GM23248 (cell line): Measurements from ENCODE around the gene ATAD5. TPM values are rescaled to one million over a fixed set of nuclear protein-coding genes. Genes with fewer than 3 reads are reported as not detected.

Experiments
- DNase-seq: peaks from one replicate; pipeline ENCODE4 v3.0.0-alpha.2; 2015
- H2AFZ ChIP-seq: fragments of 200-600 bp; sonication (generic); 2 replicates; pipeline ENCODE4 v1.6.1; 2016; ENCODE audit warnings: antibody characterized with exemption
- H3F3A ChIP-seq: fragments of 200-600 bp; sonication (generic); 2 replicates; pipeline ENCODE4 v1.6.1; 2016; ENCODE audit warnings: mild to moderate bottlenecking, antibody characterized with exemption, mixed run types; ENCODE audit not compliant: insufficient read depth
- H3K27ac ChIP-seq: fragments of 200-600 bp; sonication (generic); 2 replicates; pipeline ENCODE4 v1.5.1; 2016; ENCODE audit warnings: mild to moderate bottlenecking
- H3K27me3 ChIP-seq: fragments of 200-600 bp; sonication (generic); replicated peaks from 2 replicates; pipeline ENCODE4 v1.6.1; 2016; ENCODE audit warnings: mild to moderate bottlenecking; ENCODE audit not compliant: insufficient read depth
- H3K36me3 ChIP-seq: fragments of 200-600 bp; sonication (generic); 2 replicates; pipeline ENCODE4 v1.6.1; 2016; ENCODE audit warnings: low read depth, mild to moderate bottlenecking
- H3K4me1 ChIP-seq: fragments of 200-600 bp; sonication (generic); 2 replicates; pipeline ENCODE4 v1.6.1; 2016; ENCODE audit warnings: mild to moderate bottlenecking; ENCODE audit not compliant: insufficient read depth
- H3K4me2 ChIP-seq: fragments of 200-600 bp; sonication (generic); one replicate; pipeline ENCODE4 v1.6.1; 2016; ENCODE audit warnings: mild to moderate bottlenecking; ENCODE audit not compliant: unreplicated experiment
- H3K4me3 ChIP-seq: fragments of 200-600 bp; sonication (generic); 2 replicates; pipeline ENCODE4 v1.5.1; 2016; ENCODE audit warnings: mild to moderate bottlenecking
- H3K79me2 ChIP-seq: fragments of 200-600 bp; sonication (generic); 2 replicates; pipeline ENCODE4 v1.6.1; 2016; ENCODE audit warnings: mild to moderate bottlenecking; ENCODE audit not compliant: insufficient read depth
- H3K9ac ChIP-seq: fragments of 200-600 bp; sonication (generic); 2 replicates; pipeline ENCODE4 v1.6.1; 2016; ENCODE audit warnings: mild to moderate bottlenecking
- H3K9me2 ChIP-seq: fragments of 200-600 bp; sonication (generic); 2 replicates; pipeline ENCODE4 v1.6.1; 2016; ENCODE audit warnings: mixed run types, mild to moderate bottlenecking, moderate library complexity; ENCODE audit not compliant: insufficient read depth
- H3K9me3 ChIP-seq: fragments of 200-600 bp; sonication (generic); one replicate; pipeline ENCODE4 v1.6.1; 2017; ENCODE audit warnings: low read depth
- H4K20me1 ChIP-seq: fragments of 200-600 bp; sonication (generic); 2 replicates; pipeline ENCODE4 v1.6.0; 2016; ENCODE audit not compliant: insufficient read depth
- EZH2 ChIP-seq: fragments of 200-600 bp; sonication (generic); IDR thresholded peaks from 2 replicates; pipeline ENCODE4 v1.6.1; 2018; ENCODE audit warnings: antibody characterized with exemption, mild to moderate bottlenecking; ENCODE audit not compliant: insufficient read depth, poor library complexity, severe bottlenecking
- EZH2phosphoT487 ChIP-seq: fragments of 200-600 bp; sonication (generic); IDR thresholded peaks from 2 replicates; pipeline ENCODE4 v1.6.1; 2018; ENCODE audit warnings: antibody characterized with exemption, moderate library complexity, mild to moderate bottlenecking, low read depth; ENCODE audit not compliant: insufficient read depth
- WGBS, 2 experiments: methylation state at CpG; one replicate each; pipeline ENCODE4 v1.1.6; 2015 to 2017; ENCODE audit warnings: low lambda C conversion rate in 2 of 2, low coverage in 1 of 2; ENCODE audit errors: missing lambda C conversion rate in 2 of 2; 5-methylcytosine and 5-hydroxymethylcytosine counted together
- in situ Hi-C: fragments of 300-500 bp; cut with MboI; formaldehyde crosslinking; loops from 2 replicates; pipeline ENCODE4 v1.15.0; 2020
- polyA plus RNA-seq: library from polyadenylated mRNA; unstranded; fragments of >200 nt; fragmentation: Nextera tagmentation; extraction: Ambion mirVana; gene quantifications from 2 replicates; pipeline ENCODE4 v1.2.1, GENCODE V29; 2016
- small RNA-seq: library from RNA; depleted of rRNA; stranded (forward); fragments of <200 nt; gene quantifications from one replicate; pipeline ENCODE3, GENCODE V24; 2014; ENCODE audit warnings: low read depth, low replicate concordance
- total RNA-seq: library from RNA; depleted of rRNA; stranded (reverse); fragments of >200 nt; shearing (Covaris generic); gene quantifications from 2 replicates; pipeline ENCODE4 v1.2.3, GENCODE V29; 2014; rRNA removed

The ATAD5 gene
- total and polyA plus RNA-seq, 2 experiments from 2014 or later, result 1.1 to 1.8 TPM

GRCh38 chr17:30933966-30934365, 102.2 kb downstream of the ATAD5 start:
- DNase-seq, result no peak
- Histone ChIP-seq H3K36me3 (no peaks in the 10 kb centered on the region), H3K27ac (no peak overlapping the region), H4K20me1 (no peaks in the 10 kb centered on the region), H3K4me2 (no peak overlapping the region), H3K9me2 (no peaks in the 10 kb centered on the region), H3K4me1 (no peaks in the 10 kb centered on the region), H3F3A (no peaks in the 10 kb centered on the region), H3K27me3 (no peaks in the 10 kb centered on the region; the same call in 1 of the 2 replicates), H3K4me3 (no peak overlapping the region), H3K79me2 (no peaks in the 10 kb centered on the region), H3K9me3 (no peaks in the 10 kb centered on the region), H3K9ac (no peak overlapping the region), H2AFZ (no peak overlapping the region)
- 16 to 20% methylated on average over 5 of the region's 5 CpGs for WGBS, 2 experiments
- TF ChIP-seq EZH2 (no peak), EZH2phosphoT487 (no peak)
- in situ Hi-C loops, result no loop called here

DNA sequence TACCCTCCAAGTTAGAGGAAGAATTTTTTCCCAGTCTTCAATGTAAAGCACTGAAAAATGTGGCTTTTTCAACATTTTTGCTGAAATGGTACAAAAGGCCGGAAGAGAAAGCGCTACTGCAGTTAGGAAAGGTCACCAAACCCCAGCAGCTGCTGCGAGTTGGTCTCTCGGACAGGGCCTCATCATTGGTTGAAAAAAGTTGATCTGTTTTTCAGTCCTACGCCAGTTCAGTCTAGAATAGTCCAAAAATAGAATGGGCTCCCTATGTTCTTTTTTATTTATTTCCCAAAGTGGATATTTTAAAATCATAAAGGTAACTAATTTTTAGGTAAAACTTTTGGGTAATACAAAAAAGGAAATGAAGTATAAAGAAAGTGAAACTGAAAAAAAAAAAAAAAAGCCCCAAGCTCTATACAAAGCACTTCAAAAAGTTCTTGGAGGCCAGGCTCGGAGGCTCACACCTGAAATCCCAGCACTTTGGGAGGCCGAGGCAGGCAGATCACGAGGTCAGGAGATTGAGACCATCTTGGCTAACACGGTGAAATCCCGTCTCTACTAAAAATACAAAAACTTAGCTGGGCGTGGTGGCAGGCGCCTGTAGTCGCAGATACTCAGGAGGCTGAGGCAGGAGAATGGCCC, 107.4 kb downstream of the ATAD5 start:
- Histone ChIP-seq H3K79me2 (no peaks in the 10 kb centered on the region), H3K9me2 (no peaks in the 10 kb centered on the region), H3K9ac (no peak overlapping the region), H3K36me3 (no peaks in the 10 kb centered on the region), H3F3A (no peaks in the 10 kb centered on the region), H4K20me1 (no peaks in the 10 kb centered on the region), H3K9me3 (no peaks in the 10 kb centered on the region), H2AFZ (no peak overlapping the region; the same call in 1 of the 2 replicates), H3K4me1 (no peaks in the 10 kb centered on the region), H3K27me3 (no peaks in the 10 kb centered on the region; the same call in 1 of the 2 replicates), H3K4me3 (no peak overlapping the region), H3K27ac (no peak overlapping the region), H3K4me2 (no peak overlapping the region)
- in situ Hi-C loops, result no loop called here
- TF ChIP-seq EZH2phosphoT487 (no peak), EZH2 (no peak)
- DNase-seq, result no peak
- WGBS, 2 experiments, result 84% methylated on average over 13 of the region's 13 CpGs

- no peak for TF ChIP-seq EZH2phosphoT487
- no peak for TF ChIP-seq EZH2
- Histone ChIP-seq H3K27ac (no peak overlapping the region), H3K4me2 (no peak overlapping the region), H3K36me3 (no peaks in the 10 kb centered on the region), H3K9ac (no peak overlapping the region), H2AFZ (no peak overlapping the region), H3K4me3 (no peak overlapping the region), H3K9me2 (no peaks in the 10 kb centered on the region), H3K79me2 (no peaks in the 10 kb centered on the region), H3K4me1 (no peaks in the 10 kb centered on the region), H3K27me3 (no peaks in the 10 kb centered on the region; the same call in 1 of the 2 replicates), H3K9me3 (no peaks in the 10 kb centered on the region), H4K20me1 (no peaks in the 10 kb centered on the region), H3F3A (no peaks in the 10 kb centered on the region)
- no peak for DNase-seq
- in situ Hi-C loops, result no loop called here
- 33% methylated on average over 4 of the region's 4 CpGs for WGBS, 2 experiments
Measured at GRCh38 chr17:30942308-30943079, 110.7 kb downstream of the ATAD5 start.

Small RNAs within 50 kb of the gene (small RNA-seq; reads per million reads assigned to genes)
- gene RNU6-298P, result not detected

Other genes starting within 250 kb of the ATAD5 start
- gene CRLF3, start 7.3 kb upstream of the ATAD5 start, total RNA-seq, result 14.4 and 18.6 TPM in 2 replicates
- gene CRLF3, start 7.3 kb upstream of the ATAD5 start, polyA plus RNA-seq, result 13.2 and 13.6 TPM in 2 replicates
- 7.6 and 8.1 TPM in 2 replicates for gene TEFM, start 74.3 kb downstream of the ATAD5 start, total RNA-seq
- 21.4 and 24.7 TPM in 2 replicates for gene TEFM, start 74.3 kb downstream of the ATAD5 start, polyA plus RNA-seq
- not detected in 2 replicates for gene ADAP2, start 90.0 kb downstream of the ATAD5 start, total RNA-seq
- gene ADAP2, start 90.0 kb downstream of the ATAD5 start, polyA plus RNA-seq, result 0.34 TPM in 1 of 2 replicates, not detected in the other
- 16.7 and 21.2 TPM in 2 replicates for gene RNF135, start 139.1 kb downstream of the ATAD5 start, total RNA-seq
- gene RNF135, start 139.1 kb downstream of the ATAD5 start, polyA plus RNA-seq, result 20.0 and 20.5 TPM in 2 replicates